Activated naive CD4-positive, alpha-beta T cell (primary cell): ENCODE results near the gene LCN15.
"Not testable (repeated sequence)": the region's sequence is repeated elsewhere in the genome, so short reads cannot be mapped to it uniquely, and the experiment has no call there.

Experiments used
- DNase-seq, 4 experiments: peaks; one replicate each; lab custom pipeline; 2025; lab: John Stamatoyannopoulos, UW

The LCN15 gene

GRCh38 chr9:136755302-136756133, 8.8 kb downstream of the LCN15 start:
- DNase-seq: not testable (repeated sequence)

DNA sequence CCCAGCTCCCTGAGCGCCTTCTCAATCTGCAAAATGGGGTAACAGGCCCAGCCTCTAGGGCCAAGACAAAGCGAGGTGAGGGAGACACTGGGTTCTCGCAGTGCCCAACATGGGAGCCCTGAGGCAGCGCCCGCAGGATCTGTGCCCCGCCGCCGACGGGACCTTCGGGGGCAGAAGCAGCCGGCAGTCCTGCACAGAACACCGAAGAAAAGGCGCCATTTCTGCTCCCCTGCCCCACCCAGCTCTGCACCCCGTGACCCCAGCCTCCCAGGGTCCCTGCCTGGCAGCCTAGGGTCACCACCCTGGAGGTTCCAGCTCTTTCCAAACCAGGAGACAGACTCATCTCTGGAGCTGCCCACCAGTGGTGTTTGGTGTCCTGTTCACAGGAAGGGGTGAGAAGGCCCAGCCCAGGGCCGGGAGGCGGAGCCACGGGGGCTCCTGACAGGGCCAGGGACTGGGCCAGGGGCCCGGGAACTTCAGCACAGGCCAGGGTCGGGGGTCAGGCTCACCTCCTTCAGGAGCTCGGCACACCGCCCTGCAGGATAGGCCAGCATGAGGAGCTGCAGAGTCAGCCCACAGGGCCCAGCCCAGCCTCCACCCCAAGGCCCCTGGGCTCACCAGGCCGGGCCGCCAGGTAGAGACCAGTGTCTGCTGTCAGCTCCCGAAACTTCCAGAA, 9.6 kb downstream of the LCN15 start:
- no peak for DNase-seq

GRCh38 chr9:136754059-136754572, 10.2 kb downstream of the LCN15 start:
- no peak for DNase-seq

GRCh38 chr9:136753371-136754058, 10.8 kb downstream of the LCN15 start:
- DNase-seq: no peak

GRCh38 chr9:136751814-136752213, 12.5 kb downstream of the LCN15 start:
- no peak for DNase-seq

DNA sequence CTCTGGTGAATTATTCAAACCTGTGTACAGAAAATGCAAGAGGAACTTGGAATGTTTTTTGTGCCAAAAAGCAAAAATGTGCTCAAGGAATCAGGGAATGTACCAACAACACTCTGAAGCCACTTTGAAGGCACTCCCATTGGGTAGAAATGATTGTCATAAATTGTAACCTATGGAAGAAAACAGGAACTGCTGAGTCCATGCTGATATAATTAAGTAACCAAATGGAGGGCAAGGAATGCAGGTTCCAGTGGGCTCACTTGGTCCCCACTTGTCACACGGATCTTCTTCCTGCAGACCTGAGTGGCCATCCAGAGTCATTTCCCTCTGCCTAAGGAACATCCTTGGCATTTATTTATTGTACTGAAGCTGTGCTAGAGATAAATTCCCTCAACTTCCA, 13.1 kb downstream of the LCN15 start:
- DNase-seq: no peak

DNA sequence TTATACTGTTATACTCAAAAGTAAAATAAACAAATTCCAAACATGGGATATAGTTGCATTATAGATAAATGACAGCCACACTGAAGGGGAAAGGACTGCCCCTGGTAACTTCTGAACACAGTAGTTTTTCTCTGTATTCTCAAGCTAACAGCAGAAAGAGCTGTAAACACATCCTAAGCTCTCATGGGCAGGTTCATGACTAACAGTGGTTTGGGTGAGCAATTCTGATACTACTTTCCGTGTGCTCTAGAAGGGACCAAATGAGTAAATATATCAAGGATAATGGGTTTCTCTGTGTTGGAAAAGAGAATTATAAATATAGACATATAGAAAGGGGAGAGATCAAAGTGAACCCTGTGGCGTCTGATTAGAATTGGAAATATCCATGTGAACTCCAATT, 13.8 kb downstream of the LCN15 start:
- DNase-seq: no peak

DNA sequence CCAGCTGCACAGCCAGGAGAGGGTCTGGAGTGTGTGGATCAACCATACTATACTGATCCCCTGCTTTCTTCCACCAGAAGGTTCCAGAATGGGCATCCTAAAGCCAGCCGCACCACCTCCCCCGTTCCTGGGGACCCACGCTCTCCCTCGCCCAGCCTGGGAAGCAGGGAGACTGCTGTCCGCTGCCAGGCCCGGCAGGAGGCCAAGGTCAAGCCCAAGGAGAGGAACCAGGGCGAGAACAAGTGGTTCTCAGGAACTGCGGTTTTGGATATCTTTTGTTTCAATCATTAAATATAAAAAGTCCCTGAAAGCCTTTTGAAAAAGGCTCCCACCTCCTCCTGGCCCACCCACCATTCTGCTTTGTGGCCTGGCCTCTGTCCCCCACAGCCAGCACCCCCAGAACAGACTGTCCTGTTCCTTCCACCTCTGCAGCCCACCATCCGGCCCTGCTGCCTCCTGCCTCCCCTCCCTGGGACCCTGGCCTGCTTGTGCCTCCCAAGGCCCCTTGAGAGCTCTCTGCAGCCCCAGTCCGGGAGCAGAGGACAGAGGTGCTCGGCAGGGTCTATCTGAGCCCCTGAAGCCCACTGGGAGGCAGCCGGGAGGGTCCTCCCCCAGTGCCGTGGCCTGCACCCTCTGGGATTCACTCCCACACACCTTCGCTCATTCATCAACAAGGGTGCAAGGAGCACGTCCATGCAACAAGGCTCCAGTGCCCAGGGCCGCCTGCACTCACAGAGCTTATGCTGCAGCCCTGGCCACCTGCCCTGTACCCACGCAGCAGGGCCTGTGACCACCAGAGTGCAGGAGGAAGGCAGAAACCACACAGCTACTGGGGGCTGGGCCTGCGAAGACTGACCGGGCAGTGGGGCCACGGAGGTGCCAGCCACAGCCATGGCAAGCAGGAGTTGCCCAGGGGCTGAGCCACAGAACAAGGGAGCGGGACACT, 15.4 kb downstream of the LCN15 start:
- no peak for DNase-seq

DNA sequence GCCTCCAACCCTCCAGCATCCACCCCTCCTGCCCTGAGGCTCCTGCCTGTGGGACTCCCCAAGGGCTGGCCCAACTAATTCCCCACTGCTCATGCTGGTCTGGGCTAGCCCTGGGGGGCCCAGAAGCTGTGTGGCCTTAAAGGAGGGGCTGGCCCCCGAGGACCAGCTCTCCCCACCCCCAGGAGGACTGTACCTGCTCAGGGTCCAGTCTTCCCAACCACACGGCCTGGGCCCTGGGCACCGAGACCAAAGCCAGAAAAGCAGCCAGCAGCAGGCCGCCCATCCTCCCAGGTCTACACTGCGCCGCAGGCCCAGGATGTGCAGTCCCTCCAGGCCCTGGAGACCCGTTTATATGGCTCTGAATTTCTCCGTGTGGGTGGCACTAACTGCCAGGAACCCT, 16.1 kb downstream of the LCN15 start, which contains the start of gene LCN6:
Gene LCN6, minus strand, starts transcription at position 325 of the 400 bp plus-strand sequence. Its CDS starts 42 bp downstream, at position 283.
- DNase-seq: no peak

- no peak for DNase-seq
Observed at GRCh38 chr9:136747161-136748060, 16.9 kb downstream of the LCN15 start.

DNA sequence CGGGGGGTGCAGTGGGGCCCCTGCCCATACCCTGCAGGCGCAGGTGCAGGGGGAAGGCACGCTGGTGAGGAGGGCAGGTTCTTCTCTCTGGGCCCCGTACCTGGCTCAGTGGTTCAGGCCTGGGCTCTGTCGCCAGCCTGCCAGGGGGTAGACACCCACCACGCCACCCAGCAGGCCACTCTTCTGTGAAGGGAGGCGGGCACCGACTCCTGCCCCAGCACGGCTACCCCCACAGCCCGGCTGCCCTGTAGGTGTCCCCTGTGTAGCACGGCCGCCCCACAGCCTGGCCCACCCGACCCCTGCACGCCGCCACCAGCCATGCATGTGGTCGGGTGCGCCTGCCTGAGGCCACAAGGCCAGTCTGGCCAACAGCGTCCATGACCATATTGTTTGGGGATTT, 17.7 kb downstream of the LCN15 start:
- no peak for DNase-seq

DNA sequence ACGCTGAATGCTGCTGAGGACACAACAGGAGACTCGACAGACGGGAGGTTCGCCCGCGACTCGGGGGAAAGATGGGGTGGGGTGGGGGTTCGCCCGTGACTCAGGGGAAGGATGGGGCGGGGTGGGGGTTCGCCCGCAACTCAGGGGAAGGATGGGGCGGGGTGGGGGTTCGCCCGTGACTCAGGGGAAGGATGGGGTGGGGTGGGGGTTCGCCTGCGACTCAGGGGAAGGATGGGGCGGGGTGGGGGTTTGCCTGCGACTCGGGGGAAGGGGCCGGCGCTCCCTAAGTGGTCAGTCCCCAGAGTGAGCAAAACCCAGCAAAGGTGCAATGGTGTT, 18.2 kb downstream of the LCN15 start:
- DNase-seq: no peak

DNA sequence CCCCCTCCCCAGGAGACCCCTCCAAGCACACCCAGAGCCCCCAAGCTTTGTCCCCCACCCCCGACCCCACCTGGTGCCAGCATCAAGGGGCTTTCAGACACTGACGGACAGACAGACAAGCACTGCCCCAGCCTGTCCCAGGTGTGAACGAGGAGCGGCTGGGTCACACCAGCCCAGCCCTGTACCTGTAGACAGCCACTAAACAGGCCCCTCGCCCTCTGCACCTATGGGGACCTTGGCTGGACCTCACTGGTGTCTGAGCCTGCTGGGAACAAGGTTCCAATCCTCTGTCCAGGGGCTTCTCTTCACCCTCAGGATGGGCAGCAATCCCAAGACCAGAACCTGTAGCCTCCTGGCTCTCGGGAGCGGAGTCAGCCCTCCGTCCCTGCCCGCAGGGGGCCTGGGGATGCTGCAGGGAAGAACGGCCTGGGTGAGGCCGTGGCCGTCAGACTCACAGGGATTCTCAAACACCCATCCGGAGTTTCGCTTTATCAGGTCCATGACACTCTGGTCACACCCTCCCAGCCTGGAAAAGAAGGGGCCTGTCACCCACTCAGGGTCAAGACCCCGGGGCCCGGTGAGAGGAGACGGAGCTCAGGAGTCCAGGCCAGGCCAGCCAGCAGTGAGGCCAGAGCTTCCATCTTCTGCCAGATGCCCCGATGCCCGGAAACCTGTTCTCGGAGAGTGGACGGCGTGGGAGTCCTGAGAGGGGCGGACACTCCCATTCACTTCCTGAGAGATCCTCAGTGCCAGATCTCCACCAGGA, 18.7 kb downstream of the LCN15 start:
- DNase-seq: no peak

- no peak for DNase-seq
Observed at GRCh38 chr9:136744773-136745172, 19.5 kb downstream of the LCN15 start.

GRCh38 chr9:136743639-136744211, 20.6 kb downstream of the LCN15 start:
- no peak for DNase-seq

DNA sequence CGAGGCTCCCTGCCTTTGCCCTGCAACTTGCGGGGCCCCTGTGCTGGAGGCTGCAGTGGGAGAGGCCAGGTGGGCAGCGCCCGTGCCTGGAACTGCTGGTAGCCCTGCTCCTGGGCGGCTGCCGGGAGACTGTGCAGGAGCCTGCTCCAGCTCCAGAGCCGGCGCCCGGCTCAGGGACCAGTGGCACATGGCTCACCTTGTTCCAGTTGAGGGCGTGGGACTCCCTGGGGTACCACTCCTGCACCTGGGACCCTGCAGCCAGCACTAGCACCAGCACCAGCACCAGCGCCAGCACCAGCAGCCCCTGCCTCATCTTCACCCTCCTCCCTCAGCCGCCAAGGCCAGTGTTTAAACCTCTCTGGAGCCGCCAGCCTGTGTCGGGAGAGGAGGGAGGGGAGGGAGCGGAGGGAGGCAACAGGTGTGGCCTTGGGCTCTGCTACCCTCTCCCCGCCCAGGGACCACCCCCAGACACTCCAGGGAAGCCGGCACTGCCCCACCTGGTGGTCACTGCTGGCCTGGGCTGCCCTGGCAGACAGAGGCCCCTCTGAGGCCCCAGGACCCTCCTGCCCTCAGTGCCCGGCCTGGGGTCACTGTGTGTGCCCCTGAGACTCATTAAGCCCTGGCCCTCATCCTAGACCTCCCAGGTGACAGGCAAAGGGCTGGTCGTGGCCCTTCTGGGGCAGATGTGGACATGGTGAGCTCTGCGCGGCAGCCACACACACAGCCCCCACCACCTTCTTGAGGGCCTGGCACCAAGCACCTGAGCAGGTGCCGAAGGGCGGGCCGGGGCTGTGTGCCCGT, 21.5 kb downstream of the LCN15 start, which contains the start of gene LCN10:
Gene LCN10, minus strand, starts transcription at position 350 of the 801 bp plus-strand sequence. Its CDS starts 37 bp downstream, at position 313.
- no peak for DNase-seq

- DNase-seq: no peak
Observed at GRCh38 chr9:136741883-136742571, 22.3 kb downstream of the LCN15 start.
